ENCODE measurements around the gene TKFC.

The TKFC gene

GRCh38 chr11:61309739-61310138 is 23.3 kb upstream of the TKFC start:
- intact Hi-C loops (cut with DNase I): no loop called here
- no peak for DNase-seq

- intact Hi-C loops (cut with DNase I): no loop called here
- DNase-seq: no peak
These were observed 22.3 kb upstream of the TKFC start for GRCh38 chr11:61310749-61311148.

GRCh38 chr11:61315260-61315659 is 17.8 kb upstream of the TKFC start:
- DNase-seq: no peak
- intact Hi-C loops (cut with DNase I): no loop called here

GRCh38 chr11:61325649-61326414 is 7.2 kb upstream of the TKFC start:
- intact Hi-C loops (cut with DNase I): no loop called here
- peak in 2 of 42 donors; percentile 12 to 21 for DNase-seq

GRCh38 chr11:61327669-61328071 is 5.4 kb upstream of the TKFC start:
- DNase-seq: no peak
- intact Hi-C loops (cut with DNase I): no loop called here

- intact Hi-C loops (cut with DNase I): no loop called here
These were observed 4.7 kb upstream of the TKFC start for GRCh38 chr11:61328351-61328750.

GRCh38 chr11:61329871-61330270 is 3.2 kb upstream of the TKFC start:
- DNase-seq: no peak
- intact Hi-C loops (cut with DNase I): no loop called here

More at GRCh38 chr11:61328351-61328750, 4.7 kb upstream of the TKFC start:
- no peak for DNase-seq

- intact Hi-C loops (cut with DNase I): no loop called here
- DNase-seq: no peak
These were observed 1.4 kb upstream of the TKFC start for GRCh38 chr11:61331651-61332050.

- intact Hi-C loops (cut with DNase I): no loop called here
- peak in 6 of 42 donors; percentile 3 to 46 (median 17) for DNase-seq
These were observed 689 bp upstream of the TKFC start for GRCh38 chr11:61332281-61332796.

- peak in 6 of 42 donors; percentile 12 to 49 (median 28) for DNase-seq
- intact Hi-C loops (cut with DNase I): loop anchor here (1.0 kb wide), 1 partner anchor 29 kb away; the partner anchor contains the start of gene TMEM138
These were observed 764 bp downstream of the TKFC start for GRCh38 chr11:61333550-61334433.

- no peak for DNase-seq
- intact Hi-C loops (cut with DNase I): loop anchor here (5.0 kb wide), 1 partner anchor 48 kb away; no protein-coding TSS in a partner anchor
These were observed 1.7 kb downstream of the TKFC start for GRCh38 chr11:61334434-61335354.

GRCh38 chr11:61335355-61335710 is 2.3 kb downstream of the TKFC start:
- intact Hi-C loops (cut with DNase I): loop anchor here (5.0 kb wide), 1 partner anchor 47 kb away; no protein-coding TSS in a partner anchor
- no peak for DNase-seq

- intact Hi-C loops (cut with DNase I): loop anchor here (5.0 kb wide), 1 partner anchor 46 kb away; no protein-coding TSS in a partner anchor
- peak; percentile 29 to 87 (median 72) for DNase-seq
These were observed 3.3 kb downstream of the TKFC start for GRCh38 chr11:61336171-61336935.

GRCh38 chr11:61337706-61338470 is 4.9 kb downstream of the TKFC start:
- intact Hi-C loops (cut with DNase I): loop anchor here (5.0 kb wide), 1 partner anchor 44 kb away; no protein-coding TSS in a partner anchor
- DNase-seq: no peak

GRCh38 chr11:61338783-61339489 is 5.9 kb downstream of the TKFC start:
- DNase-seq: no peak

GRCh38 chr11:61339490-61339878 is 6.5 kb downstream of the TKFC start:
- DNase-seq: no peak
- intact Hi-C loops (cut with DNase I): loop anchor here (5.0 kb wide), 1 partner anchor 43 kb away; no protein-coding TSS in a partner anchor

More at GRCh38 chr11:61338783-61339489, 5.9 kb downstream of the TKFC start:
- intact Hi-C loops (cut with DNase I): loop anchor here (5.0 kb wide), 1 partner anchor 43 kb away; no protein-coding TSS in a partner anchor

Data from head of caudate nucleus (tissue), 42 donors.